Measurements from ENCODE around the gene SLC25A6.
"Not testable (repeated sequence)": the region's sequence is repeated elsewhere in the genome, so short reads cannot be mapped to it uniquely, and the experiment has no call there.

Gene SLC25A6

GRCh38 chrX:1391707-1392375, at the start of gene SLC25A6:
Gene SLC25A6 (minus strand): TSS chrX:1392113. CDS start chrX:1392009, 104 bp downstream.
- no peaks in the 10 kb centered on the region for H3K27me3 Mint-ChIP-seq
- no peaks in the 10 kb centered on the region for H3K9me3 Mint-ChIP-seq (ENCODE audit: low read depth)
- H3K4me1 Mint-ChIP-seq (ENCODE audit: low read depth) = peaks cover 55% of the 10 kb centered on the region
- peaks cover 7% of the 10 kb centered on the region for H3K36me3 Mint-ChIP-seq
- H3K4me3 Mint-ChIP-seq = peak within 1 kb of the TSS; percentile 91
- H3K27ac Mint-ChIP-seq = peak within 1 kb of the TSS; percentile 93

- no peaks in the 10 kb centered on the region for H3K27me3 Mint-ChIP-seq
- peaks cover 2% of the 10 kb centered on the region for H3K4me1 Mint-ChIP-seq (ENCODE audit: low read depth)
- peaks cover 24% of the 10 kb centered on the region for H3K36me3 Mint-ChIP-seq
- H3K27ac Mint-ChIP-seq = no peak overlapping the region
- no peak overlapping the region for H3K4me3 Mint-ChIP-seq
- H3K9me3 Mint-ChIP-seq (ENCODE audit: low read depth) = no peaks in the 10 kb centered on the region
Observed at GRCh38 chrX:1440506-1440905, 48.6 kb upstream of the SLC25A6 start.

DNA sequence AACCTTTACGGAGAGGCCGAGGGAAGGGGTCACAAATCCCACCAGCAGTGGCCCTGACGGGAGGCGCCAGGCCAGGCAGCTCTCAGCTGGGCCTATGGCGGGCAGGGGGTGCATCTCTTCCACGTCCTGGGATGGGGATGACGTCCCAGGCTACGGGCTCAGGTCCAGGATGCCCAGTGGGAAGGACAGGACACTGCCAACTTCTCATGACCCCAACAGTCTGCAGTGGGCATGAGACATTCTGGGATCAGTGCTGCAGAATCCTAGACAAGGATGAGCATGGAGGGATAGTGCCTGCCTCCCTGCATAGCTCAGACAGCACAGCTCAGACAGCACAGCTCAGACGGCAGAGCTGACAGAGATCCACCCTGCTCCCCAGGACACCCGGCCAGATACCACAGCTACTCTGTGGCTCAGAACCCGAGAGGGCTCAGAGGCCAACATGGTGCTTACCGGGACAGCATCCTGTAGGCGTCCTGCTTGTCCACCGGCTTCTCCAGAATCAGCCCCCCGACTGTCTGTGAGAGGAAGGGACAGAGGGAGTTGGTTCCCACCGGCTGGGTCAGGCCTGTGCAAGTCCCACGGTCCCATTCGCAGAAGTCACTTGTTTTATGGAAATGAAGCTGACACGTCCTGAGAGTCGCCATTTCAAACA, 43.5 kb upstream of the SLC25A6 start:
- peaks cover 12% of the 10 kb centered on the region for H3K36me3 Mint-ChIP-seq
- no peak overlapping the region for H3K4me3 Mint-ChIP-seq
- no peaks in the 10 kb centered on the region for H3K27me3 Mint-ChIP-seq
- H3K4me1 Mint-ChIP-seq (ENCODE audit: low read depth) = no peaks in the 10 kb centered on the region
- no peak overlapping the region for H3K27ac Mint-ChIP-seq
- H3K9me3 Mint-ChIP-seq (ENCODE audit: low read depth) = no peaks in the 10 kb centered on the region

DNA sequence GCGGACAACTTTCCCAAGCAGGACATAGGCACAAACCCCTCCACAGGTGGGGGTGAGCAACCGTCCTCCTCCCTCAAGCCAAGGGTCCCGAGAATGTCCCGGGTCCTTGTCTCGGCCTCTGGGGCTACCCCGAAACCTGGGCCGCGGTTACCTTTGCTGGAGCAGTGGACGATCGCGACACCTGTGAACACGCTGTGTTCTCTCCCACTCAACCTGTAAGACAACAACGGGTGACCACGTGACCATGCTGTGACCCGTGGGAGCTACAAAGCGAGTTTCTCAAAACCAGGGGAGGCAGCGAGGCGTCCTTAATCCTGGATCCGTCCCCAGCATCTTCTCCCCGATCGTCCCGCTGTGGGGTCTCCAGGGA, 42.9 kb upstream of the SLC25A6 start:
- Mint-ChIP-seq H3K36me3 (peaks cover 12% of the 10 kb centered on the region), H3K27ac (no peak overlapping the region), H3K4me3 (no peak overlapping the region), H3K9me3 (ENCODE audit: low read depth) (no peaks in the 10 kb centered on the region), H3K27me3 (no peaks in the 10 kb centered on the region), H3K4me1 (ENCODE audit: low read depth) (no peaks in the 10 kb centered on the region)

GRCh38 chrX:1433646-1434357, 41.9 kb upstream of the SLC25A6 start:
- Mint-ChIP-seq H3K27me3 (no peaks in the 10 kb centered on the region), H3K4me1 (ENCODE audit: low read depth) (no peaks in the 10 kb centered on the region), H3K9me3 (ENCODE audit: low read depth) (no peaks in the 10 kb centered on the region), H3K36me3 (peaks cover 12% of the 10 kb centered on the region), H3K4me3 (no peak overlapping the region), H3K27ac (no peak overlapping the region)

DNA sequence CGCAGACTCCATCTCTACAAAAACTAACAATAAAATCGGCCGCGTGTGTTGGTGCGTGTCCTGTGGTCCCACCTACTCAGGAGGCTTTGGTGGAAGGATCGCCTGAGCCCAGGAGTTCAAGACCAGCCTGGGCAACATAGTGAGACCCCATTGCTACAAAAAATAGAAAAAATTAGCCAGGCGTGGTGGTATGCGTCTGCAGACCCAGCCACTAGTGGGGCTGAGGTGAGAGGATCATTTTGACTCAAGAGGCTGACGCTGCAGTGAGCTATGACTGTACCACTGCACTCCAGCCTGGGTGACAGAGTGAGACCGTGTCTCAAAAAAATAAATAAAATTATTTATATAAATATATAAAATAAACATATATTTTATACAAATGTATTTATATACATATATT, 38.5 kb upstream of the SLC25A6 start:
- H3K4me1 Mint-ChIP-seq (ENCODE audit: low read depth) = no peaks in the 10 kb centered on the region
- H3K36me3 Mint-ChIP-seq = no peaks in the 10 kb centered on the region
- no peak overlapping the region for H3K27ac Mint-ChIP-seq
- no peaks in the 10 kb centered on the region for H3K27me3 Mint-ChIP-seq
- no peaks in the 10 kb centered on the region for H3K9me3 Mint-ChIP-seq (ENCODE audit: low read depth)
- no peak overlapping the region for H3K4me3 Mint-ChIP-seq

DNA sequence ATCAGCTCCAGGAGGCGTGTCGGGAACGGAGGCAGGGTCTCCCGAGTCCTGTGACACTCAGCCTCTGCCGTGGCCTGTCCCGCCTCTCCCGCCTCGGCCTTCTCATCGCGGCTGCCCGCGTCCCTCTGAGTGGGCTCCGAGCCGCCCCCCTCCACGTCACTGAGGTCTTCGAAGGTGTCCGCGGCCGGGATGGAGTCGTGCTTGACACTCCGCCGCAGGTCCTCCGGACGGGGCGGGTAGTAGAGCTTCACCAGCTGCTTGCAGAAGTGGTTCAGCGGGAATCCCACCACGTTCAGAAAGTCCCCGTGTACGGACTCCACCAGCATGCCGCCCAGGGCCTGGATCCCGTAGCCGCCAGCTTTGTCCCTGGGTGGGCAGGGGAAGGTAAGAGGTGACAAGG, 35.8 kb upstream of the SLC25A6 start:
- Mint-ChIP-seq H3K27me3 (no peaks in the 10 kb centered on the region), H3K4me1 (ENCODE audit: low read depth) (no peaks in the 10 kb centered on the region), H3K27ac (no peak overlapping the region), H3K4me3 (no peak overlapping the region), H3K36me3 (peaks cover 15% of the 10 kb centered on the region), H3K9me3 (ENCODE audit: low read depth) (no peaks in the 10 kb centered on the region)

GRCh38 chrX:1426321-1426720, 34.4 kb upstream of the SLC25A6 start:
- not testable (repeated sequence) for H3K4me3 Mint-ChIP-seq, H3K27ac Mint-ChIP-seq

DNA sequence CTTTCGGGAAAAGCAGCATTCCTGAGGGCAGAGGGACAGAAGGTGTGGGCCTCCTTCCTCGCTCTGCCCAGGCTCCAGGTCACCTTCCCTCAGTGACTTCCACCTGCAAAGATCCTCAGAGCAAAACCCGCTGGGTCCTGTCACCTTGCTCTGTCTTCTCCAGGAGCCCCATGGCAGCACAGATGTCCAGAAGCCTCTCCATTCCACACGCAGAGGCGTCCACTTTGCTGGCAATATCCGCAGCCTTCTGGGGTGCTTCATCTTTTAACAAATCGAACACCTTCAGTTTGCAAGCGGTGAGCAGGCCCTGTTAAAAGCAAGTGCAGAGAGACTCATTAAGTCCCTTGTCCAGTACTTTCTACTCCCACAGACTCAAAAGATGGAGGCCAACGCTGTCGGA, 33.5 kb upstream of the SLC25A6 start:
- H3K36me3 Mint-ChIP-seq = peaks cover 22% of the 10 kb centered on the region

More at GRCh38 chrX:1426321-1426720, 34.4 kb upstream of the SLC25A6 start:
- H3K27me3 Mint-ChIP-seq; H3K9me3 Mint-ChIP-seq (ENCODE audit: low read depth); H3K4me1 Mint-ChIP-seq (ENCODE audit: low read depth): not testable (repeated sequence)
- H3K36me3 Mint-ChIP-seq = peaks cover 21% of the 10 kb centered on the region

GRCh38 chrX:1424147-1424851, 32.4 kb upstream of the SLC25A6 start:
- Mint-ChIP-seq H3K4me3 (no peak overlapping the region), H3K4me1 (ENCODE audit: low read depth) (no peaks in the 10 kb centered on the region), H3K36me3 (peaks cover 30% of the 10 kb centered on the region)

More for the DNA sequence above, 33.5 kb upstream of the SLC25A6 start:
- Mint-ChIP-seq H3K4me3 (no peak overlapping the region), H3K27ac (no peak overlapping the region), H3K4me1 (ENCODE audit: low read depth) (no peaks in the 10 kb centered on the region), H3K9me3 (ENCODE audit: low read depth) (no peaks in the 10 kb centered on the region), H3K27me3 (no peaks in the 10 kb centered on the region)

DNA sequence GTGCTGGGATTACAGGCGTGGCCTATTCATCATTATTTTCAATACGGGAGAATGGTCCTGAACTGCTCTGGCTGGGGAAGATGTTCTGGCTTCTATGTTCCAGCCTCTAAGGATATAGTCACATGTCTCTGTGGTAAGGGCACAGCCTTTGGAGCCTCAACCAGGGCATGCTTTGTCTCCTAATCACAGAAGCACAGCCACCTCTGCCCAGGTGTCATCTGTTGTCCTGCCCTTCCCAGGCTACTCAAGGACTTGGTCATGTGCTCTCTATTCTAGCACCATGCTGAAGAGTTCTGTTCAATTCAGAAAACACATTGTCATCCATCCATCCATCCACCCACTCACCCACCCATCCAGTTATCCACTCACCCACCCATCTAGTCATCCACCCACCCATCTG, 31.3 kb upstream of the SLC25A6 start:
- Mint-ChIP-seq H3K27ac (no peak overlapping the region), H3K4me1 (ENCODE audit: low read depth) (no peaks in the 10 kb centered on the region), H3K27me3 (no peaks in the 10 kb centered on the region), H3K36me3 (peaks cover 30% of the 10 kb centered on the region), H3K9me3 (ENCODE audit: low read depth) (no peaks in the 10 kb centered on the region), H3K4me3 (no peak overlapping the region)

More at GRCh38 chrX:1424147-1424851, 32.4 kb upstream of the SLC25A6 start:
- no peaks in the 10 kb centered on the region for H3K27me3 Mint-ChIP-seq
- no peak overlapping the region for H3K27ac Mint-ChIP-seq
- no peaks in the 10 kb centered on the region for H3K9me3 Mint-ChIP-seq (ENCODE audit: low read depth)

DNA sequence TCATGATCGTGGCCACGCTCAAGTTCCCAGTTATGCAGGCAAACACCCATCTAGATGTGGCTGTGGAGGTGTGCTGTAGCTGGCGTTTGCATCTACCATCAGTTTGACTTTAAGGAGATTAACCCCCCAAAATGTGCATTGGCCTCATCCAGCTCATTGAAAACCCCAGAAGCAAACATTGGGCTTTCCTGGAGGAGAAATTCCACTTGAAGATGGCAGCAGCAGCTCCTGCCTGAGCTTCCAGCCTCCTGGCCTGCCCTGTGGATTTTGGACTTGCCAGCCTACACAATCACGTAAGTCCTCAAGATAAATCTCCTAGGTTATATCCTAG, 30.2 kb upstream of the SLC25A6 start:
- H3K9me3 Mint-ChIP-seq (ENCODE audit: low read depth) = no peaks in the 10 kb centered on the region
- no peaks in the 10 kb centered on the region for H3K4me1 Mint-ChIP-seq (ENCODE audit: low read depth)

GRCh38 chrX:1421433-1422134, 29.7 kb upstream of the SLC25A6 start:
- Mint-ChIP-seq H3K36me3 (peaks cover 30% of the 10 kb centered on the region), H3K4me3 (no peak overlapping the region), H3K27me3 (no peaks in the 10 kb centered on the region), H3K4me1 (ENCODE audit: low read depth) (no peaks in the 10 kb centered on the region), H3K9me3 (ENCODE audit: low read depth) (no peaks in the 10 kb centered on the region), H3K27ac (peak overlapping the region; percentile 0)

More for the DNA sequence above, 30.2 kb upstream of the SLC25A6 start:
- no peak overlapping the region for H3K27ac Mint-ChIP-seq
- H3K4me3 Mint-ChIP-seq = no peak overlapping the region
- no peaks in the 10 kb centered on the region for H3K27me3 Mint-ChIP-seq
- H3K36me3 Mint-ChIP-seq = peaks cover 30% of the 10 kb centered on the region

DNA sequence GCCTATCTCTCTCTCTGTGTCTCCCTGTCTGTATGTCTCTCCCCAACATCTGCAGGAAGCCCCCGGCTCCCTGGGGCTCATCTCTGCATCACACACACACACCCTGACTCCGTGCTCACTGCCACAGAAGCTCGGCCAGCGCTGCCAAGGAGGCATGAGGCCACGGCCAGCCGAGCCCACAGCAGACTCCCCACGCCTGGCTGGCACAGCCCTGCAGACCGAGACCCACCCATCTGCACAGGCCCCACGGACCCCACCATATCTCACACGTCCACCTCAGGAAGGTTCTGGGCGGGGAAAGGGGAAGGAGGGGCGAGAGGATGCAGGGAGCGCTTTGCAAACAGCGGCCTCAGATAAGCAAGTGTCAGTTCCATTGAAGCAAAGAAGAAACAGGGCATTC, 28.5 kb upstream of the SLC25A6 start:
- H3K4me1 Mint-ChIP-seq (ENCODE audit: low read depth) = no peaks in the 10 kb centered on the region
- no peaks in the 10 kb centered on the region for H3K27me3 Mint-ChIP-seq
- no peak overlapping the region for H3K4me3 Mint-ChIP-seq
- H3K27ac Mint-ChIP-seq = peak overlapping the region; percentile 41
- peaks cover 30% of the 10 kb centered on the region for H3K36me3 Mint-ChIP-seq
- H3K9me3 Mint-ChIP-seq (ENCODE audit: low read depth) = no peaks in the 10 kb centered on the region
